NCI-H510A (cell line): ENCODE data around the gene PCDH1.

Experiments
- DNase-seq: peaks from one replicate; lab custom pipeline; 2025; lab: John Stamatoyannopoulos, UW

The PCDH1 gene

GRCh38 chr5:141853895-141854626, 24.1 kb downstream of the PCDH1 start:
- DNase-seq: no peak

- no peak for DNase-seq
Measured at GRCh38 chr5:141852448-141852847, 25.8 kb downstream of the PCDH1 start.

- no peak for DNase-seq
Measured at GRCh38 chr5:141851195-141851874, 26.9 kb downstream of the PCDH1 start.

GRCh38 chr5:141850786-141851185, 27.4 kb downstream of the PCDH1 start:
- no peak for DNase-seq

- no peak for DNase-seq
Measured at GRCh38 chr5:141850244-141850768, 27.9 kb downstream of the PCDH1 start.

GRCh38 chr5:141849415-141850243, 28.6 kb downstream of the PCDH1 start:
- peak; percentile 84 for DNase-seq

- peak; percentile 45 for DNase-seq
Measured at GRCh38 chr5:141848744-141849414, 29.3 kb downstream of the PCDH1 start.

- DNase-seq: peak; percentile 66
Measured at GRCh38 chr5:141846031-141846430, 32.2 kb downstream of the PCDH1 start.

- peak; percentile 53 for DNase-seq
Measured at GRCh38 chr5:141845371-141845851, 32.8 kb downstream of the PCDH1 start.

GRCh38 chr5:141844414-141845097, 33.7 kb downstream of the PCDH1 start:
- DNase-seq: no peak

GRCh38 chr5:141843156-141843927, 34.9 kb downstream of the PCDH1 start:
- no peak for DNase-seq

- no peak for DNase-seq
Measured at GRCh38 chr5:141841378-141842180, 36.6 kb downstream of the PCDH1 start.

- DNase-seq: no peak
Measured at GRCh38 chr5:141840826-141841360, 37.3 kb downstream of the PCDH1 start.

- no peak for DNase-seq
Measured at GRCh38 chr5:141840280-141840812, 37.9 kb downstream of the PCDH1 start.

GRCh38 chr5:141839015-141839513, 39.1 kb downstream of the PCDH1 start:
- no peak for DNase-seq

GRCh38 chr5:141838326-141839014, 39.7 kb downstream of the PCDH1 start:
- DNase-seq: no peak

GRCh38 chr5:141835928-141836670, 42.1 kb downstream of the PCDH1 start:
- DNase-seq: no peak
